Skin epidermis (tissue), 12 donors: ENCODE data around the gene AP3B1.

Source experiments
- H3K27ac ChIP-seq, 21 experiments: fragments of 200-600 bp; sonication (generic) in 11 of 21; one replicate each; pipeline ENCODE4 v1.5.0; 2020; ENCODE audit warnings: mild to moderate bottlenecking in 3 of 21, inconsistent platforms in 2 of 21, moderate library complexity in 2 of 21
- H3K4me3 ChIP-seq, 7 experiments: fragments of 200-600 bp; sonication (generic) in 2 of 7; one replicate each; pipeline ENCODE4 v1.5.0; 2020; ENCODE audit warnings: inconsistent platforms in 2 of 7, mild to moderate bottlenecking in 2 of 7, moderate library complexity in 1 of 7

Gene AP3B1

DNA sequence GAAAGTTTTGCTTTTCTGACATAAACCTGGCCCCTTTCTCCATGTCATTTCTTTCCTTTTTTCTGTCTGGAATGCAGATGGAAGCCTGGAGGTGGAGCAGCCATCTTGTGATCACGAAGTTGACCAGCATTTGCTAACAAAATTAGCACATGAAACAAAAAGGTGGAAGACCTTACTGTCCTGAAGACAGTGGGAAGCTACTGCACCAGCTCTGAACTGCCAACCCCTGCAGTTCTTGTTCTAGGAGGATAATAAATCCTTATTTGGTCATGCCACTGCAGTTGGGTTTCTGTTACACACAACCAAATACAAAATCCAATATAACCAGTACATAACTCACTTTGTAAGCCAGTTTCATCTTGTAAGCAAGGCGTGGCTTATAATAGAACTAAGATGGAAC lies 269.0 kb downstream of the AP3B1 start:
- H3K4me3 ChIP-seq: no peak overlapping the region
- no peak overlapping the region for H3K27ac ChIP-seq

DNA sequence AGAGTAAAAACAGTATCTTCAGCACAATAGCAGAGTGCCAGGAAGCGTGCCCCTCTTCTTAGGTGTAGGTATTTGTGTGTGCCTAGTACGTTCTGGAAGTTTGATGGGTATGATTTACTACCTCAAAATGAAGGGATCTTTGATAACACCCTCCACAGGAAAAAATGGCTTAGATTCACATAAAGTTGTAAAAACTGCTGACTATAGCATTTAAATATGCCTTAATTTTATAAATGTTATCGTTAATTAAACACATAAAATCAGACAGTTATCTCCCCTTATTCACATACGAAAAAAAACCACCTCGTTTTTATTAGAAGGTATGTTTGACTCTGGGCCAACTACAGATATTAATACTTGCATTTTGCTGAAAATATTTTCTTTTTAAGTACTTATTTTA lies 274.8 kb downstream of the AP3B1 start:
- H3K4me3 ChIP-seq: no peak overlapping the region

DNA sequence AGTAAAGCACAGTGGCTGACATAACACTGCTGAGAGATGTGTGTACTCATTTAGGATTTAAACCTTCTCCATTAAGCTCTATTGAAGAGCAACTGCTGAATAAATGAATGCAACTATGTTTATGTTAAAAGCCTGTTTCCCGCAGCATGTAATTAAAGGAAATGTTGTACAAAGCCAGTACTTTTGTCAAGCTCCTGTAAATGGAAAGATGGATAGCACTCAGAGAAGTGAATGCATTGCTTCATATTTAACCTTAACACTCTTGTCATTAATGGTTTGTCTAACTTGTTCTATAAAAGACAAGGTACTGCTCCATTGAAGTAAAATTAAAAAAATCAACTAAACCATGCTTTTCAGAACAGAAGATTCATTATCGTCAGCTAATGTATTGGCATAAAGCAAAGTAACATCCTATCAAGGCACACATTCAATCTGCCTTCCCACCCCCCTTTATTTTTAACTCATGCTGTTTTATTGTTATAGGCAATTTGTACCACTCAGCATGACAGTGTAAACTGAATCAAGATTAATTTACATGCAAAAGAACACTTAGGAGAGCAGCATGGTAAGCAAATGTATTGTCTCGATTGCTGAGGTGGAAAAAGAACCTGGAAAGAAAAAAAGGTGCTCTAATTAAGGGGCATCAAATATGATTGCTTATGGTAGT lies 277.5 kb downstream of the AP3B1 start:
- H3K27ac ChIP-seq: no peak overlapping the region
- H3K4me3 ChIP-seq: no peak overlapping the region

More for the DNA sequence above, 274.8 kb downstream of the AP3B1 start:
- H3K27ac ChIP-seq: no peak overlapping the region

DNA sequence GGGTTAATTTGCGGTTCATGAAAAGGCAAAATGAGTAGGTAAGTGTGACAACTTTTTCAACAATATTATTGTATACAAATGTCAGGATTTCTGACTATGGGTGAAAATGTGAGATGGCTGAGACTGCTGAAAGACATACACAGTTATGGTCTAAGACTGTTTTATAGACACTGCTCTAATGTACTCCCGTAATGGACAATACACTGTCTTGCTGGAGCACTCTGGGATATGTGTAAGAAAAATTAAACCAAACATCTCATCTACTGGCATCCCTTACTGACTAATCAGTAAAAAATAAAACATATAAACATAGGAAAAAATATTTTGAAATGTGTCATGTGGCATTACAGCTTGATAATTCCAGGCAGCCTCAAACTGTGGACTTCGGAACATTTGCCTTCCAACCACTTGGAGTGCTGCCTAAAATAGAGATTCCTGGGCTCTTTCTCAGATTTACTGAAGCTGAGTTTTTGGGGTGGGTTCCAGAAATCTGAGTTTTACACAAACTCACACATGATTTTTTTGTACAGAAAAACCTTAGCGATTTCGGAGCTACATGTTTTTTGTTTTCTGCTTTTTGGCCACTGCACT lies 284.5 kb downstream of the AP3B1 start:
- no peak overlapping the region for H3K4me3 ChIP-seq
- H3K27ac ChIP-seq: peak overlapping the region in 1 of 21 experiments; percentile 15

DNA sequence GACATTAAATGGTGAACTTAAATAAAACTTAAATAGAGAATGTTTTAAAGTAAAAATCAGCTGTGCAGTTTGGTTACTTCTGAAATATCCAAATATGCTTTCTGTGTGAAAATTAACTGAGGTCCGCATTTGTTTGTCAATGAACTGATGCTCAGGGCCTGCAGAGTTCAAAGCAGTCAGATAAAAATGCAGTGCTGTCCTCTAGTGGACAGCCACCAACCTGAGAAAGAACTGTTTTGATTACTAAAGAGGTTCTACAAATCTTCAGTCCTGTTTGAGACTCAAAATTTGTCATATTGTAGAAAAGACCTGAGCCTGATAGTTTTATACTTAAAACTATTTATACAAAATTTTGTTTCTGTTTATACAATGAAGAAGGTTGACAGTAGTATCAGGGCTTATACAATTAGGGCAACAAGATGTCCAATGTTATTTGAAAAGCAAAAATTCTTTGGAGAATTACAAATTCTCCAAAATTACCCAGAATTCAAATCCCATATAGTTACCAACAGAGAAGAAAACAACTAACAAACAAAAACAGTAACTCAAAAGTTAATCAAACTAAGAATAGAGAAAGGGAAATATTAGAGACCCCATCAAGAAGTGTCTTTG lies 286.0 kb downstream of the AP3B1 start:
- Histone ChIP-seq H3K27ac (no peak overlapping the region), H3K4me3 (no peak overlapping the region)

DNA sequence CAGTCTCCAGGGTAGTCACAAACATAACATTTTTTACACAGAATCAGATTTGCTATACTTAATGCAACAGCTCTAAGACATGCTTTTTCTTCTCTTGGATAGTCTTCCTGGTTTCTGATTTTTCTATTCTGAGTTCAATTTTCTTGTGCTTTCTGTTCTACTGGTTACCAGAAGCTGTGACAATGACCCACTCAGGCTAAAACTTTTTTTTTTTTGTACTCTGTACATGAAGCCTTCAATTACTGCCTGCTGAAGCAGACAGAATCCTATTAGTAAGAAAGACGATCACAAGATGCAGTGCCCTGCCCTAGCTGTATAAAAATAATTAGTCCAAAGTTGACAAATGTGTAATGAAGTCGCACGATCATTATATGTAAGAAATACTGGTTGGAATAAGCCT lies 287.3 kb downstream of the AP3B1 start:
- no peak overlapping the region for H3K27ac ChIP-seq

DNA sequence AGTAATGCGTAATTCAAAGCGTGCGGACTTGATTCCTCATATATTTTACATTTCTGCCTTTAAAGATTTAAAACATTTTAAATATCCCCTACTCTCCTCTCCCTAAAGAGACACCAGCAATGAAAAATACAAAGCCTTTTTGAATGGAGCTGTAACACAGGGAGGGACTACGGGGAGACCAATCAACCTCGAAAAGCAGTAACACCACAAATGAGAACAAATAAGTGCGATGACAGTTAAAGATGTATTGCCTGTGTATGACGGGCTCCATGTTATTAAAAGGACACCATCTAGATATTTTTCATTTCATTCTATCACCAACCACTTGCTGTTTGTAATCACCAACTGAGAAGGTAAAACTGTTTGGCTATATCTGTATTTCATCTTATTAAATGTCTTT lies 288.0 kb downstream of the AP3B1 start:
- no peak overlapping the region for H3K4me3 ChIP-seq

More for the DNA sequence above, 287.3 kb downstream of the AP3B1 start:
- no peak overlapping the region for H3K4me3 ChIP-seq

DNA sequence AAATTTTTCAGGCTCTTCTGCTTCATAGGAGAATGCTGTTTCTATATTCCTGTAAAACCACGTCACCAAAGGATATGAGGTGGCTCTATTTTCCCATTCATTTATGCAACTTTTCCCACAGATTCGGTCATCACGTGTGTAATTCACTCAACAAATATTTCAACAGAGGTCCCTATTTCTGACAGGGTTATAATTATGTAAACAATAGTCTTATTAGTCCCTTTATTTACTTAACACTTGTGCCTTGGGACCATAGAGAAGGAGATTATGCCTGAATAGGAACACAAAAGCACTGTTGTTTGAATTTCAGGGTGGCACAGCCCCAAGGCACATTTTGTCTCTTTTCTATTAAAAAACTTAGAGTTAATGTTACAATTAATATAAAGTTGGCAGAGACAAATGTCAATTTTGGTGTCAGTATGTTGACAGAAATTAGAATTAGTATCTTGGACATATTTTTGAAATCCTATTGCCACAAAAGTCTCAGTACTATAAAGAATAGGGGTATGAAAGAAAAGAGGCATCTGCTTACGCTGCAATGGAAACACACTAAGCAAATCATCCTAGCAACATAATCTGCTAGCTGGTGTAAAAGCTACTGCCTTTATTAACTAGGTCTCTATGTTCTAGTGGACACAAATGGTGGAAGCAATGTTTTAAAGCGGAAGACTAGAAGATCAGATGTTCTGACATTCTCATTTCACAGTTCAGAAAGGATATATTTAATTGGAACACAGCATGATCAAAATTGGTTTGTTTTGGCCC lies 289.3 kb downstream of the AP3B1 start:
- Histone ChIP-seq H3K4me3 (no peak overlapping the region), H3K27ac (no peak overlapping the region)

More for the DNA sequence above, 288.0 kb downstream of the AP3B1 start:
- H3K27ac ChIP-seq: no peak overlapping the region

DNA sequence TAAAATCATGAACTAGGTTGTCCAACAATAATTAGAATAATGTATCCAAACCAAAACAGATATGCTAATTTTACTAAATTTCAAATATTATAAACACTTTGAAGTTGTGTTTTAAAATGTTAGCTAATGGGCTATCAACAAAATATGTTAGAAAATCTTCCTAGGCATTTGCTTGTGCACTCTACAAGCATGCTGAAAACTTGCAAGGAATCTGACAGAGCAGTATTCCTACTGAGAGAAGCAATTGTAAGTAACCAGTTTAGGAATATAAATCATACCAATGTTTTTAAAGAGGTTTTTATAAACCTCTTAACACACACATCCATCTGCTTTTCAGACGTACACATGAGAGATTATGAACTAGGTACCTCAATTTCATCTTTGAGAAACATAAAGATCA lies 289.9 kb downstream of the AP3B1 start:
- H3K4me3 ChIP-seq: no peak overlapping the region

DNA sequence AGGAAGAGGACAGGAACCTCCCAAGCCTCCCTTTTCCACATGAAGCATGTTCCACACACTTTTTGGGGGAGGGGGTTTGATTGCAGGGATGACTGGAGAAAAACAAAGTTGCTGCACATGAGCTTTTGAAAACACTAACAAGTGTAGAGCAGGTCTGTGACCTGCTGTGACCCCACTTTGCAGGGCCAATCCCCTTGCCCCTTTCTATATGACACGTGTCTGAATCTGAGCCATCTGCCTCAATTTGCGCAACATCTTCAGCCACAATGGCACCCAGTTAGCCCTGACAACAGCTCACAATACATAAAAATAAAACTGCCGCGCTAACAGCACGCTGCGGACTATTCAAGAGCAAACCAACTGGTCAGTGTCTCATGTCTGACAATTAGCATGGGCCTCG lies 290.6 kb downstream of the AP3B1 start:
- no peak overlapping the region for H3K27ac ChIP-seq

More for the DNA sequence above, 289.9 kb downstream of the AP3B1 start:
- no peak overlapping the region for H3K27ac ChIP-seq

DNA sequence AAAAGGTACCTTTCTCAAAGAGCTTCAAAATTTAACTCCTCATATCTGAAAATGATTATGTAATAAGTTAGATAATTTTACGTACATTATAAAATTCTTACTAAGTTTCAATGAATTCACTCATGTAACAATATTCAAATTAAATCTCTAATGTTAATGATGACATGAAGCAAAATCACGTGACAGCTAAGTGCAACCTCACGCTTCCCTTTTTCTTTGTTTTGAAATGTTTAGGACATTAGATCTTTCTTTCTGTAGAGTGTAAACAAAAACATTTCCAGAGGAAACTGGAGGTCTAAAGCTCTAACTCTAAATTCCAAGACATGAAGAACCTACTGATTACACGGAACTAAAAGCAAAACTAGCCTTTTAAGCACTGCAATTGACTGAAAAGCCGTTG lies 291.0 kb downstream of the AP3B1 start:
- Histone ChIP-seq H3K4me3 (no peak overlapping the region), H3K27ac (no peak overlapping the region)

More for the DNA sequence above, 290.6 kb downstream of the AP3B1 start:
- no peak overlapping the region for H3K4me3 ChIP-seq

DNA sequence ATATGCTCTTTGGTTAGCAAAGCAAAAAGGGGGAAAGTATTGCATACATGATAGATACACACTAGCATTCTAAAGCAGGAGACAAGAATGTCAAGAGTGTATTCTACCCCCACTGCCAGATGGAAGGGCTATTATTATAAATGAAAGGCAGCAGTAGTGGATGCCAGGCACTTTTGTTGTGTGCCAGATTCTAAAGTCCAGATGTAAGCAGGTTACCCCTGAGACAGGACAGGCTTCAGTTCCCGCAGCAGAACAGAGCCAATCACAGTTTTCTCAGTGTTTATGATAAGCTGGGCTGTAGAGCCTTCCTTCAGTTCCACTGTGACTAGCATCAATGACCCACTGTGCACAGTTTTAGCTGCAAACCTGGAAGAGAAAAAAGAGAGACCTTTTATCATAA lies 291.8 kb downstream of the AP3B1 start:
- no peak overlapping the region for H3K27ac ChIP-seq
- H3K4me3 ChIP-seq: no peak overlapping the region

DNA sequence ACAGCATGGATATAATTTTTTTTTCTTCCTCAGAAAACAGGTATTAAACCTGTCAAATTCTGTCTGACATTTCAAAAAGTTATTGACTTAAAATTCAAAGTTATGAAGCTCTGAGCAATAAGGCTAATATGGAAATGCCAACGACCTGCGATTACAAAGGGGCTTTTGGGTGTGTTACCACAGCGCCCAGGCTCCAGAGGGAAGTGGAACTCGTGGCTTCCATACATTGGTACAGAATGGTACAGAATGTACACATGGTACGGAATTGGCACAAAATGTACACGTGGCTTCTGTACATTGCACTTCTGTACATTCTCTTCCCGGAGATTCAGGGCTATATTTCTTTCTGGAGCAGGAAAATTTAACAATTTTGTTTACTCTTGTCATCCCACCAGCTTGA lies 293.3 kb downstream of the AP3B1 start:
- H3K4me3 ChIP-seq: no peak overlapping the region
- H3K27ac ChIP-seq: no peak overlapping the region

DNA sequence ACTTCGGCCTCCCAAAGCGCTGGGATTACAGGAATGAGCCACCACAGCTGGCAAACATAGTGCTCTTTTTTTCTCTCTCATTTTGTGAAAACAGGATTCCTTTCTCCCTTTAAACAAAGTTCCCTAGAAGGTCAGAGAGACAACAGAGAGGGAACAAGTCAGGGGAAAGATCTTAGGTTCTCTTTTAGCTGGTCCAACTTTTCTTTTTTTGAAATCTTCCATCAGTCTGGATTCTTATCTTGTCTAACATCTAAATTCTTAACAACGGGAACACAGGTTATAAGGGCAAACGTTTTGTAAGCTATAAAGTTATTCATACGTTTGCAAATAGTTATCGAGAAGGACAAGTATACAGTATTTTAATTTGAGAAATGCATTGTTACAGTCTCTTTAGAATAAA lies 294.3 kb downstream of the AP3B1 start:
- Histone ChIP-seq H3K4me3 (no peak overlapping the region), H3K27ac (no peak overlapping the region)

DNA sequence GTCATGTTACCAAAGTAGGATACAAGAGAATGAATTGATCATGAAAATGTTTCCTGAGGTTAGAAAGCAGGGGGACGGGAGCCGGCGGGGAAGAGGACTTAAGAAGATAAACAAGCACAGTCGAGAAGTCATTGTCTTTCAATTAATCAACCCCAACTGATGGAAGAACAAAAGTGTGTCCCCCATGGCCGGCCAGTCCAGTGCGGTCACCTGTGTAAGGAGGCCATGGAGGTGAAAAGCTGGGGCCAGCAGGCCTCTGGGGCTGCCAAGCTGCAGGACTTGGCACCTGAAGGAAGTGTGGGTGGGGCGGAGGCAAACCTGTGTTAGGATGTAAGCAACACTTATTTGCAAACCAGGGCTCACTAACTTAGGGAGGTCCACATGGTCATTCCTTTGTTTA lies 295.1 kb downstream of the AP3B1 start:
- H3K27ac ChIP-seq: no peak overlapping the region

DNA sequence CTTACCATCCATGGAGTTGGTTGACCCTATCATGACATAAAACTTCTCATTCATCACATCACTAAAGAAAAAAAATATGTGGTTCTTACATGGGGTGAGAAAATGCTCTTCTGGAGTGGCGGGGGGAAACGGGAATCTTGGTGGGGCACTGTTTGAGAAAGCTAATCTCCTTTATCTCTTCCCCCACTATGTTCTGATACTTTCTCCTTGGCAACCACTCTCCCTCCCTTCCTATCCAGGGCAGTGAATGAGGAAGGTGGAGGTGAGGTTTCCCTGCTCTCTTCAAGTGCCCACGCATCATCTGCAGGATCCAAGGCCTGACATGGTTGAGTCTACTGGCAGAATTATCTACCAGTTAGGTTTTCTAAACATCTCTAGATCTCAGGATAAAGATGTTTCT lies 297.6 kb downstream of the AP3B1 start:
- no peak overlapping the region for H3K4me3 ChIP-seq

More for the DNA sequence above, 295.1 kb downstream of the AP3B1 start:
- H3K4me3 ChIP-seq: no peak overlapping the region

DNA sequence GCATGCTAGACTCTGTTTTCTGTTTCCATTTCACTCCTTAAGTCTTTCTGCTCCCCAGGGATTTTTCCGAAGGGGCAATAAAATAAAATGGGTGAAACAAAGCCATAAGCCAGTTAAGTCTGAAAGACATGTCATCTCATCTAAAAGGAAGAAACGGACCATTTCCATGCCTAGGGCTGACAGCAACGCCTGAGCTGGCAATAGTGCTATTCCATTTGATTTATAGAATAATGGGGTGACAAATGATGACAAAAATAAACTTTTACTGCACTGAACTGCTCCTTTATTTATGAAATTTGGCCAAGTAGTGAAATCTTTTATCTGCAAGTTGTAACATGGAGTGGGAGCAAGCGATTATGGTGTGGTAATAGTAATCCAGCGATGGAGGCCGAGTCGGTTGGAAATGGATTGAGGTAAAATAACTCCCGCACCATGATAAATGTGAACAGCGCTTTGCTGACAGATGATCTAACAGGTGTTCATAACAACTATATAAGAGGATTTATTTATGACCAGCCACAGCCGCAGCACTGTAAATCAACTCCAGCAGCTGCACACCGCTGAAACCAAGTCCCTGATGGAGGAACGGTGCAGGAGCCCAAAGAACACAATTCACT lies 298.6 kb downstream of the AP3B1 start:
- Histone ChIP-seq H3K4me3 (no peak overlapping the region), H3K27ac (no peak overlapping the region)

More for the DNA sequence above, 297.6 kb downstream of the AP3B1 start:
- no peak overlapping the region for H3K27ac ChIP-seq

DNA sequence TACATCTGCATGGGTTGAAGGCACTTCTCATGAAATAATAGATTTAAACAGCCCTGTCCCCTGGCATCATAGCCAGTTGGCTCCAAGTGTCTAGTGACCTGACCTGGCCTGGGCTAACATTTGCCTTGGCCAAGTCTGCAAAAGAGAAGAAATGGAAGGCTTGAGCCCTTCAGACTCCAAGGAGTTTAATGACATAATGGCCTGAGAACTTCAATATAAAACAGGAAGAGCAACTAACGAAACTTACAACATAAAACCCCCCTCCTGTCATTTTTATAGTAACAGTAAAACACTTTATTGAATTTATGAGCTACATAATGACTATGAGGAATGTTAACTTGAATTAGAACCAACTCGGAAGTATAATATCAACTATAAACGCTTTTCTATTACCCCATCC lies 299.6 kb downstream of the AP3B1 start:
- no peak overlapping the region for H3K27ac ChIP-seq

DNA sequence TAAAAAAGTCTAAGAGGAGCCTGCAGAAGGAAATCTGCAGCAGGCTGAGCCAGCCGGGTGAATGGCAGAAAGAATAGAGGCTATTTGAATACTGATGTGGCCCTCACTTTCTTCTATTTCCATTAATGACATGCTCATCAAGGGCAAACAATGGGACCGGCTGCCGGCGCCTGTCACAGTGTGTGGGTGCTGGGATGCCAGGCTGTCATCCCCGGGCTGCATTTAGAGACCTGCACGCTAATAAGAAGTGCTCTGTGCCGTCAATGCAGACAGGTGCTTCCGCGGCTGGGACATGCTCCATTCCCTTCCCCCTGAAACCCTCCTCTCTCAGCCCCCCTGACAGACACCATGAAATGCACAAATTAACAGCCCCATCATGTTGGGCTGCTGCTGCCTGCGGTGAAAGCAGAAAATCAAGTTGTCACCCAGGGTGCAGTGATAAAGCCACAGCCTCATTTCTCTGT lies 300.6 kb downstream of the AP3B1 start:
- H3K4me3 ChIP-seq: no peak overlapping the region
- H3K27ac ChIP-seq: no peak overlapping the region

More for the DNA sequence above, 299.6 kb downstream of the AP3B1 start:
- H3K4me3 ChIP-seq: no peak overlapping the region
